ENCODE measurements around the gene SPSB2. TPM values are rescaled to one million over a fixed set of nuclear protein-coding genes. Genes with fewer than 3 reads are reported as not detected.

SPSB2 gene
- polyA plus RNA-seq, 1 donor from 2014 or later: 12.8 TPM

DNA sequence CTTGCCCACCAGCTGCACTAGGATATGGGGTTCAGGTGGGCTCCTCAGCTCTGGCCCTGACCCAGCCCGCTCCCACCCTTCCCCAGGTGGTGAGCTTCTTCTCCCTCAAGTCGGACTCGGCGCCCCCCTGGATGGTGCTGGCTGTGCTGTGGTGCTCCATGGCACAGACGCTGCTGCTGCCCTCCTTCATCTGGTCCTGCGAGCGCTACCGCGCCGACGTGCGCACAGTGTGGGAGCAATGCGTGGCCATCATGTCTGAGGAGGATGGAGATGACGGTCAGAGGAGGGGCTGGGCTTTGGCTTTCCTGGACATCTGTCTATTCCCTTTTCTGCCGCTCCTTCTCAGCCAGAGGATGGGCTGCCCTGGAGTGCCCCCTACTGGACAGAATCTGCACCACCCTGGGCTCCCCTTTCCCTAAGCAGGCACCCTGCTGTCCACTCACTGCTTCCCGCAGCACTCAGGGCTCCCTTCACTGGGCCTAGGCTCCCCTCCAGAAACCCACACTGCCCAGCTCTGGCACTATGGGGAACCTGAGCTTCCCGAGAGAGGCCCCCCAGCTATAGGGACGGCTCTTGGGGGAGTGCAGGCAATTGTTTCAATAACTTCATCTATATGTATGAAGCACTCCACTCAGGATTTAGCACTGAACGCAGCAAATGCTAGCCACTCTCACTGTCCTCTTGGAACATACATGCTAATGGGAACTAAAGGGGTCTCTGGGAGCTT, 47.5 kb downstream of the SPSB2 start:
- no peaks in the 10 kb centered on the region for H4K20me1 ChIP-seq (ENCODE audit: insufficient read depth)
- H3K9ac ChIP-seq (ENCODE audit: low read length): peak overlapping the region; percentile 52
- peaks cover 10% of the 10 kb centered on the region for H3F3A ChIP-seq (ENCODE audit: insufficient read depth, low read length, poor library complexity, severe bottlenecking)
- no peaks in the 10 kb centered on the region for H3K36me3 ChIP-seq (ENCODE audit: insufficient read depth, low read length)
- peak overlapping the region; percentile 70 for H3K4me3 ChIP-seq (ENCODE audit: low read length)
- H3K9me3 ChIP-seq (ENCODE audit: low read length): no peaks in the 10 kb centered on the region
- TF ChIP-seq EP300 (conservative IDR thresholded peaks at IDR 0.05; ENCODE audit: poor library complexity, severe bottlenecking): no peak
- TF ChIP-seq EZH2 (IDR thresholded peaks at IDR 0.05; ENCODE audit: borderline replicate concordance, insufficient read depth, low read length, poor library complexity, severe bottlenecking): no peak
- peak; percentile 89 for TF ChIP-seq SMC3 (conservative IDR thresholded peaks at IDR 0.05; ENCODE audit: poor library complexity)
- peak; percentile 32 for TF ChIP-seq MXI1 (conservative IDR thresholded peaks at IDR 0.05; ENCODE audit: poor library complexity, severe bottlenecking)
- peak; percentile 93 for TF ChIP-seq RAD21 (conservative IDR thresholded peaks at IDR 0.05)
- no peak for TF ChIP-seq POLR2AphosphoS5 (IDR thresholded peaks at IDR 0.05)
- TF ChIP-seq, protein P1, sequence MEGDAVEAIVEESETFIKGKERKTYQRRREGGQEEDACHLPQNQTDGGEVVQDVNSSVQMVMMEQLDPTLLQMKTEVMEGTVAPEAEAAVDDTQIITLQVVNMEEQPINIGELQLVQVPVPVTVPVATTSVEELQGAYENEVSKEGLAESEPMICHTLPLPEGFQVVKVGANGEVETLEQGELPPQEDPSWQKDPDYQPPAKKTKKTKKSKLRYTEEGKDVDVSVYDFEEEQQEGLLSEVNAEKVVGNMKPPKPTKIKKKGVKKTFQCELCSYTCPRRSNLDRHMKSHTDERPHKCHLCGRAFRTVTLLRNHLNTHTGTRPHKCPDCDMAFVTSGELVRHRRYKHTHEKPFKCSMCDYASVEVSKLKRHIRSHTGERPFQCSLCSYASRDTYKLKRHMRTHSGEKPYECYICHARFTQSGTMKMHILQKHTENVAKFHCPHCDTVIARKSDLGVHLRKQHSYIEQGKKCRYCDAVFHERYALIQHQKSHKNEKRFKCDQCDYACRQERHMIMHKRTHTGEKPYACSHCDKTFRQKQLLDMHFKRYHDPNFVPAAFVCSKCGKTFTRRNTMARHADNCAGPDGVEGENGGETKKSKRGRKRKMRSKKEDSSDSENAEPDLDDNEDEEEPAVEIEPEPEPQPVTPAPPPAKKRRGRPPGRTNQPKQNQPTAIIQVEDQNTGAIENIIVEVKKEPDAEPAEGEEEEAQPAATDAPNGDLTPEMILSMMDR (IDR thresholded peaks at IDR 0.05; ENCODE audit: poor library complexity, severe bottlenecking): peak; percentile 95
- no peak overlapping the region for H2AFZ ChIP-seq (ENCODE audit: low read depth, low read length)
- H3K79me2 ChIP-seq (replicated peaks; ENCODE audit: insufficient read depth, low read length): peaks cover 33% of the 10 kb centered on the region
- no peaks in the 10 kb centered on the region for H3K27me3 ChIP-seq (ENCODE audit: insufficient read depth, low read depth, low read length)
- H3K27ac ChIP-seq (ENCODE audit: low read length): peak overlapping the region; percentile 44
- H3K4me2 ChIP-seq (ENCODE audit: low read length): peak overlapping the region; percentile 25
- no peaks in the 10 kb centered on the region for H3K9me2 ChIP-seq (ENCODE audit: insufficient read depth, low read length)

DNA sequence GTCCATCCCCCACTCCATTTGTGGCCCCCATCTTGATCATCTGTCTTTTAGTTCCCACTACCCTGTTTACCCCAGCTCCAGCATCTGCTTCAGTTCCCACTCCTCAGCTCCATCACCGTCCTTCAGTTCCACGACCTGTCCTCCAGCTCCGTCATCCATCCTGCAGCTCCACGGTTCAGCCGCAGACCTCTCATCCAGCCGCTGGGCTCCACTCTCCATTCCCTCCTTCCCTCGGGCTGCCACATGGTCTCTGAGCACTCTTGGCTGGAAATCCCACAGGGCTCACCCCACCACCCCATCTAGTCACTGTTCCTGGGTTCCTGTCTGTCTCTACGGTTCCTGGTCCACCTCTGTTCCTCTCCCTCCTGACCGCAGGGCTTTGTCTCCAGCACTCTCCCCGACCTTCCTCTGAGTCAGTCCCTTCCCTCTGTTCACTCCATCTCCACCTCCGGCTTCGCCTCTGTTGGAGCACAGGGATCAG, 48.2 kb downstream of the SPSB2 start:
- Histone ChIP-seq H3F3A (ENCODE audit: insufficient read depth, low read length, poor library complexity, severe bottlenecking) (peaks cover 10% of the 10 kb centered on the region), H3K4me2 (ENCODE audit: low read length) (peak overlapping the region; percentile 25), H3K9me3 (ENCODE audit: low read length) (no peaks in the 10 kb centered on the region), H4K20me1 (ENCODE audit: insufficient read depth) (no peaks in the 10 kb centered on the region), H3K79me2 (replicated peaks; ENCODE audit: insufficient read depth, low read length) (peaks cover 32% of the 10 kb centered on the region), H3K9ac (ENCODE audit: low read length) (peak overlapping the region; percentile 52), H3K27ac (ENCODE audit: low read length) (peak overlapping the region; percentile 44), H3K4me3 (ENCODE audit: low read length) (peak overlapping the region; percentile 70), H3K36me3 (ENCODE audit: insufficient read depth, low read length) (no peaks in the 10 kb centered on the region), H2AFZ (ENCODE audit: low read depth, low read length) (no peak overlapping the region), H3K9me2 (ENCODE audit: insufficient read depth, low read length) (no peaks in the 10 kb centered on the region), H3K27me3 (ENCODE audit: insufficient read depth, low read depth, low read length) (no peaks in the 10 kb centered on the region)
- TF ChIP-seq RAD21 (conservative IDR thresholded peaks at IDR 0.05): no peak
- TF ChIP-seq EP300 (conservative IDR thresholded peaks at IDR 0.05; ENCODE audit: poor library complexity, severe bottlenecking): no peak

DNA sequence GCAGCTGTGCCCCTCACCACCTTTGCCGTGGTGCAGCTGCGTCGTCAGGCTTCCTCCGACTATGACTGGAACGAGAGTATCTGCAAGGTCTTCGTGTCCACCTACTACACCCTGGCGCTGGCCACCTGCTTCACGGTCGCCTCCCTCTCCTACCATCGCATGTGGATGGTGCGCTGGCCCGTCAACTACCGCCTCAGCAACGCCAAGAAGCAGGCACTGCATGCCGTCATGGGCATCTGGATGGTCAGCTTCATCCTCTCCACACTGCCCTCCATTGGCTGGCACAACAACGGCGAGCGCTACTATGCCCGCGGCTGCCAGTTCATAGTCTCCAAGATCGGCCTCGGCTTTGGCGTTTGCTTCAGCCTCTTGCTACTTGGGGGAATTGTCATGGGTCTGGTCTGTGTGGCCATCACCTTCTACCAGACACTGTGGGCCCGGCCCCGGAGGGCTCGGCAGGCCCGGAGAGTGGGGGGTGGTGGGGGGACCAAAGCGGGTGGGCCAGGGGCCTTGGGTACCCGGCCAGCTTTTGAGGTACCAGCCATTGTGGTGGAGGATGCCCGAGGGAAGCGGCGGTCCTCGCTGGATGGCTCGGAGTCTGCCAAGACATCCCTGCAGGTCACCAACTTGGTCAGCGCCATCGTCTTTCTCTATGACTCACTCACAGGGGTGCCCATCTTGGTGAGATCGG, 48.9 kb downstream of the SPSB2 start:
- peak overlapping the region; percentile 44 for H3K27ac ChIP-seq (ENCODE audit: low read length)

More for the DNA sequence above, 48.9 kb downstream of the SPSB2 start:
- Histone ChIP-seq H3K4me3 (ENCODE audit: low read length) (peak overlapping the region; percentile 70), H3K4me2 (ENCODE audit: low read length) (no peak overlapping the region), H3K9ac (ENCODE audit: low read length) (peak overlapping the region; percentile 52), H3F3A (ENCODE audit: insufficient read depth, low read length, poor library complexity, severe bottlenecking) (peaks cover 10% of the 10 kb centered on the region), H3K79me2 (replicated peaks; ENCODE audit: insufficient read depth, low read length) (peaks cover 25% of the 10 kb centered on the region), H3K36me3 (ENCODE audit: insufficient read depth, low read length) (no peaks in the 10 kb centered on the region), H3K9me3 (ENCODE audit: low read length) (no peaks in the 10 kb centered on the region), H2AFZ (ENCODE audit: low read depth, low read length) (no peak overlapping the region), H4K20me1 (ENCODE audit: insufficient read depth) (no peaks in the 10 kb centered on the region), H3K9me2 (ENCODE audit: insufficient read depth, low read length) (no peaks in the 10 kb centered on the region), H3K27me3 (ENCODE audit: insufficient read depth, low read depth, low read length) (no peaks in the 10 kb centered on the region)
- TF ChIP-seq SMC3 (conservative IDR thresholded peaks at IDR 0.05; ENCODE audit: poor library complexity): no peak
- no peak for TF ChIP-seq POLR2AphosphoS5 (IDR thresholded peaks at IDR 0.05)
- no peak for TF ChIP-seq EZH2 (IDR thresholded peaks at IDR 0.05; ENCODE audit: borderline replicate concordance, insufficient read depth, low read length, poor library complexity, severe bottlenecking)
- TF ChIP-seq MXI1 (conservative IDR thresholded peaks at IDR 0.05; ENCODE audit: poor library complexity, severe bottlenecking): no peak
- TF ChIP-seq, protein P1 (IDR thresholded peaks at IDR 0.05; ENCODE audit: poor library complexity, severe bottlenecking): no peak
